Panc1 (cell line): Measurements from ENCODE around the gene UBP1. TPM values are rescaled to one million over a fixed set of nuclear protein-coding genes. Genes with fewer than 3 reads are reported as not detected.

Experiments used
- ATAC-seq: fragments of 200-7000 bp; cut with Tn5 transposase; 2 replicates; pipeline ENCODE4 v1.9.1; 2020; ENCODE audit warnings: mild to moderate bottlenecking, moderate library complexity
- BruUV-seq: library from RNA; stranded (reverse); fragments of 400-500 nt; replicated peaks from 2 replicates; lab custom pipeline; 2021; lab: Mats Ljungman, UMichigan
- CTCF ChIA-PET: fragments of 300-600 bp; sonication (Branson Sonifier 250); formaldehyde crosslinking; loops from one replicate; lab custom pipeline; 2022; ENCODE audit warnings: antibody characterized with exemption; lab: Charles Lee
- POLR2A ChIA-PET: fragments of 300-600 bp; sonication (Branson Sonifier 250); formaldehyde crosslinking; loops from one replicate; lab custom pipeline; 2022; ENCODE audit warnings: antibody characterized with exemption; lab: Charles Lee
- DNase-seq: peaks from one replicate; pipeline ENCODE4 v3.0.0-alpha.2; 2010; ENCODE audit warnings: low read depth, low spot score
- H3K27ac ChIP-seq: 2 replicates; pipeline ENCODE4 v1.5.1; 2011; ENCODE audit warnings: mild to moderate bottlenecking, low read length, inconsistent platforms
- H3K27me3 ChIP-seq: fragments of 200-500 bp; sonication (Bioruptor generic); 2 replicates; pipeline ENCODE4 v1.6.0; 2014; ENCODE audit warnings: low read length, inconsistent platforms; ENCODE audit not compliant: control insufficient read depth, insufficient read depth
- H3K36me3 ChIP-seq: fragments of 200-500 bp; sonication (Bioruptor generic); 2 replicates; pipeline ENCODE4 v1.5.1; 2014; ENCODE audit warnings: inconsistent platforms, mild to moderate bottlenecking, low read length, moderate library complexity; ENCODE audit not compliant: control insufficient read depth, insufficient read depth
- H3K4me1 ChIP-seq: 2 replicates; pipeline ENCODE4 v1.5.1; 2011; ENCODE audit warnings: inconsistent platforms, mild to moderate bottlenecking, low read length, moderate library complexity; ENCODE audit not compliant: control insufficient read depth, insufficient read depth
- H3K4me3 ChIP-seq, 2 experiments: 2 replicates each; pipeline ENCODE4 v1.5.1; 2011 to 2012; ENCODE audit warnings: low read depth in 2 of 2, low read length in 2 of 2, mild to moderate bottlenecking in 2 of 2, inconsistent platforms in 1 of 2, moderate library complexity in 1 of 2
- H3K9me3 ChIP-seq: fragments of 200-500 bp; sonication (Bioruptor generic); 2 replicates; pipeline ENCODE4 v1.5.1; 2014; ENCODE audit warnings: low read depth, mild to moderate bottlenecking, inconsistent platforms, low read length, moderate library complexity; ENCODE audit not compliant: control insufficient read depth, insufficient read depth
- CTCF ChIP-seq: fragments of 450-650 bp; IDR thresholded peaks from 2 replicates; pipeline ENCODE4 v1.5.1; 2017; ENCODE audit warnings: mild to moderate bottlenecking
- POLR2AphosphoS5 ChIP-seq: IDR thresholded peaks from 2 replicates; pipeline ENCODE4 v1.6.1; 2012; ENCODE audit warnings: mild to moderate bottlenecking, low read depth, low read length, moderate library complexity
- REST ChIP-seq, 2 experiments: IDR thresholded peaks; 2 replicates each; pipeline ENCODE4 v1.6.1; 2011 to 2012; ENCODE audit warnings: low read depth in 2 of 2, control low read depth in 1 of 2, low read length in 1 of 2, mild to moderate bottlenecking in 1 of 2, moderate library complexity in 1 of 2; ENCODE audit not compliant: insufficient read depth in 1 of 2
- SIN3A ChIP-seq: IDR thresholded peaks from 2 replicates; pipeline ENCODE4 v1.6.1; 2012; ENCODE audit warnings: low read depth, mild to moderate bottlenecking, low read length, moderate library complexity, borderline replicate concordance; ENCODE audit not compliant: insufficient read depth
- TCF7L2 ChIP-seq: IDR thresholded peaks from 2 replicates; pipeline ENCODE4 v1.6.1; 2011; ENCODE audit warnings: mild to moderate bottlenecking, low read depth, low read length, inconsistent platforms
- in situ Hi-C: cut with HindIII; loops from 2 replicates; pipeline ENCODE4 v1.10.0; 2016; ENCODE audit warnings: low sequenced_read_pairs, low pct_unique_long_range_greater_than_20kb
- intact Hi-C: fragments of 100-400 bp; cut with micrococcal nuclease; formaldehyde crosslinking; loops from one replicate; pipeline ENCODE4 v1.10.0; 2022; ENCODE audit not compliant: unreplicated experiment
- total RNA-seq: library from RNA; stranded (reverse); gene quantifications from one replicate; pipeline ENCODE4 v1.2.1, GENCODE V29; 2021; ENCODE audit not compliant: unreplicated experiment

The UBP1 gene
- total RNA-seq, 1 experiment from 2014 or later = 62.4 TPM

- in situ Hi-C loops = no loop called here
- intact Hi-C loops = no loop called here
Measured at GRCh38 chr3:33403756-33404155, 36.4 kb downstream of the UBP1 start.

GRCh38 chr3:33402936-33403335 lies 37.3 kb downstream of the UBP1 start:
- ChIA-PET CTCF (no interaction called here), POLR2A (no interaction called here)
- Histone ChIP-seq H3K4me3 (no peak overlapping the region), H3K27ac (no peak overlapping the region), H3K36me3 (peaks cover 28% of the 10 kb centered on the region), H3K27me3 (no peaks in the 10 kb centered on the region), H3K4me1 (no peaks in the 10 kb centered on the region), H3K9me3 (no peaks in the 10 kb centered on the region)
- intact Hi-C loops (no loop called here), in situ Hi-C loops (no loop called here)
- ATAC-seq = no peak
- BruUV-seq = no TSS peak
- no peak for TF ChIP-seq REST (IDR thresholded peaks at IDR 0.05; ENCODE audit: insufficient read depth in 1 of 2, low read depth in 2 of 2, low read length in 1 of 2)
- no peak for TF ChIP-seq POLR2AphosphoS5
- no peak for TF ChIP-seq CTCF
- TF ChIP-seq SIN3A = no peak
- no peak for TF ChIP-seq TCF7L2
- no peak for DNase-seq

More at GRCh38 chr3:33403756-33404155, 36.4 kb downstream of the UBP1 start:
- no TSS peak for BruUV-seq
- ATAC-seq (no peak), DNase-seq (no peak)
- TF ChIP-seq CTCF = no peak
- TF ChIP-seq REST (IDR thresholded peaks at IDR 0.05; ENCODE audit: insufficient read depth in 1 of 2, low read depth in 2 of 2, low read length in 1 of 2) = no peak
- TF ChIP-seq POLR2AphosphoS5 = no peak
- no peak for TF ChIP-seq SIN3A
- TF ChIP-seq TCF7L2 = no peak
- no peaks in the 10 kb centered on the region for H3K9me3 ChIP-seq
- no peak overlapping the region for H3K27ac ChIP-seq
- no peaks in the 10 kb centered on the region for H3K27me3 ChIP-seq
- H3K4me1 ChIP-seq = no peaks in the 10 kb centered on the region
- POLR2A ChIA-PET = interaction anchor here (0.7 kb wide), 1 partner anchor 662 kb away, joined by 3 read pairs; no protein-coding TSS in a partner anchor
- H3K4me3 ChIP-seq = no peak overlapping the region
- peaks cover 28% of the 10 kb centered on the region for H3K36me3 ChIP-seq
- CTCF ChIA-PET = no interaction called here
